Right renal pelvis (tissue), 4 donors: Measurements from ENCODE around the gene APMAP. TPM values are rescaled to one million over a fixed set of nuclear protein-coding genes. Genes with fewer than 3 reads are reported as not detected.
"Not testable (repeated sequence)": the region's sequence is repeated elsewhere in the genome, so short reads cannot be mapped to it uniquely, and the experiment has no call there.

Experiments
- DNase-seq, 4 donors: peaks; one replicate each; pipeline ENCODE4 v3.0.0-alpha.2; 2013; ENCODE audit warnings: low read depth in 4 of 4, low spot score in 3 of 4, missing footprints in 1 of 4
- polyA plus RNA-seq, 4 donors: library from polyadenylated mRNA; unstranded; fragments of 120-200 nt; gene quantifications; one replicate each; pipeline ENCODE4 v1.2.1, GENCODE V29; 2013; ENCODE audit not compliant: insufficient read length in 4 of 4

APMAP gene
- polyA plus RNA-seq, 4 donors, result 95.8 to 113 (median 109) TPM

DNA sequence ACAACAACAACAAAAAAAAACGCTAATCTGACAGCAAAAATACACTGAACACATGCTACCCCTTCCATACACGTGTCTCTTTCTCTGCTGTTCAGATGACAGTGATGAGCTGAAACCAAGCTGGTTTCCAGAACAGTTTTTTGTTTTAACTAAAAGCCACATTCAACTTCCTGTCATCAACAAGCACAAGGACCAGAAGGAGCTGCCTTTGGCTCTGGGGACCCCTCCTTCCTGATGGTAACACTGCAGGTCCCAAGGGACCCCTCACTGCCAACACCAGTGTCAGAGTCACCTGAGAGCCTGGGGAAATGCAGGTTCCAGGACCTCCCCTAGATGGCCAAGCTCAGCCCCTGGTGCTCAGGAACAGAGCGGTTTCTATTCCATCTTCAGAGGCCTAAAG lies 37.5 kb downstream of the APMAP start:
- DNase-seq, result no peak

DNA sequence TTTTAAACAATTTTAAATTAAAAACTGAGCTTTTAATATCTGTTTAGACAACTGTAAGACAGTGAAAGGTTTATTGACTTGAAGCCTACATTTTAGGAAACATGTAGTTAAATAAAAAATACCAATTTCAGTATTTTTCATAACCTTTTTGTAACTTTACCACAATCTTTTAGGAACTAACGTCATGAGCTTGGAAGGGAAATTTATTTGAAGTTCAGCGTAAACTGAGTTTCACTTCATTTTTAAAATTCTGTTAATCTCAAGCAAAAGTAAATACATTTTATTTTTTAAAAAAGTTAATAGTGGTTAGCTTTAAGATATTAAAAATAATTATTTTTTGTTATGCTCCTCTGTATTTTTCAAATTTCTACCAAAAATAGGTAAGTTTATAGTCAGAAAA lies 38.0 kb downstream of the APMAP start:
- DNase-seq, result no peak

DNA sequence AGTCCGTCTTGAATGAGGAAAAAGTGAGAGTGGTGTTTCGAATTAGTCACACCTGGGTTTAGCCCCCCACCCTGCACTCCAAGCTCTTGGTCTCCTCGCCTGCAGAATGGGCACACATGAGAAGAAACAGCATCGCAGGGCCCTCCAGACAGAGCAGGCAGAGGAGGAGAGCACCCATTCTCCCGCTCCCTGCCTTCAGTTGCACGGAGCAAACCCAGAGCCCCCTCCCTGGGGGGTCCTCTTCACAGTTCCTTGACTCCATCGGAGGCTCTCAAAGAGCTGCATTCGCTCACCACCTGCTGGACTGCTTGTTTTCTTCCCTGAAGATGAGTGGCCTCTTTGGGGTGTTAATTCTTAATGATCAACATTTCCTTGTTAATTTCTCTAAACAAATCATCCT lies 38.4 kb downstream of the APMAP start:
- no peak for DNase-seq

DNA sequence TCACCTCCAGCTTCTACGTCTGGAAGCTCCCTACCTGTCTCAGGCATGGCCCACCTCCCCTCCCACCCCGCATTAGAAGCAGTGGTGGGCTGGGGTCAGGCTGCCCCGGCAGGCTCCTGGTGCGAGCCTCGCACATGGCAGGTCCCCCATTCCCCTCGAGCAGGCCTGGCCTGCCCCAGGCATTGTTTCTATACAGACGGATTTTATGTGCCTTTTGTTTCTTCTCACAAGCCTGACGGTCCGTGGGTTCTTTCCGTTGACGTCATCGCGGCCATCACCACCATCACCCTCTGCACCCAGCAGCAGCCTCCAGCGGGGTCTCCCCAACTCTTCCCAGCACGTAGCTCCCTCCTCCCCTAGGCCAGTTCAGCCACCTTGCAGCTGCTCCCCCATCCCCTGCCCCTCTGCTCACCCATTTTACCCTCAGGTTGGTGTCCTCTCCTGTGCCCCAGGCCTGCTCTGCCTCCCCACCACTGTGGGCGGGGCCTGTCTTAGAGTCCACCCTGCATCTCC lies 38.9 kb downstream of the APMAP start:
- no peak for DNase-seq

DNA sequence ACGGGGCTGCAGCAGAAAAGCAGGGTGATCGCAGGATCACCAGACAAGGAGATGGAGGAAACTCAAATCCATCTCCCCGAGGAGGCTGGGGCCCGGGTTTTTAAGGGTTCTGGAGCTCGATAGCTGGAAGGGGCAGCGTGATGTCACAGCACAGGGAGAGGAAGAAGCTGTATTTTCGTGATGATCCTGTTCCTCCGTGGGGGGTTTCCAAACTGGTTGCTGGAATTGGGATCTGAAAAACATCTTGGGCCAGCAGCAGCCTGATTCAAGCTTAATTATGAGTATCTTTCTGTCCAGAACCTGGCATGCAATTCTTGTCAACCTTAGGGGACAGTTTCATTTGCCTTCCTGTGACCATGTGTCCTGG lies 39.4 kb downstream of the APMAP start:
- DNase-seq, result no peak

DNA sequence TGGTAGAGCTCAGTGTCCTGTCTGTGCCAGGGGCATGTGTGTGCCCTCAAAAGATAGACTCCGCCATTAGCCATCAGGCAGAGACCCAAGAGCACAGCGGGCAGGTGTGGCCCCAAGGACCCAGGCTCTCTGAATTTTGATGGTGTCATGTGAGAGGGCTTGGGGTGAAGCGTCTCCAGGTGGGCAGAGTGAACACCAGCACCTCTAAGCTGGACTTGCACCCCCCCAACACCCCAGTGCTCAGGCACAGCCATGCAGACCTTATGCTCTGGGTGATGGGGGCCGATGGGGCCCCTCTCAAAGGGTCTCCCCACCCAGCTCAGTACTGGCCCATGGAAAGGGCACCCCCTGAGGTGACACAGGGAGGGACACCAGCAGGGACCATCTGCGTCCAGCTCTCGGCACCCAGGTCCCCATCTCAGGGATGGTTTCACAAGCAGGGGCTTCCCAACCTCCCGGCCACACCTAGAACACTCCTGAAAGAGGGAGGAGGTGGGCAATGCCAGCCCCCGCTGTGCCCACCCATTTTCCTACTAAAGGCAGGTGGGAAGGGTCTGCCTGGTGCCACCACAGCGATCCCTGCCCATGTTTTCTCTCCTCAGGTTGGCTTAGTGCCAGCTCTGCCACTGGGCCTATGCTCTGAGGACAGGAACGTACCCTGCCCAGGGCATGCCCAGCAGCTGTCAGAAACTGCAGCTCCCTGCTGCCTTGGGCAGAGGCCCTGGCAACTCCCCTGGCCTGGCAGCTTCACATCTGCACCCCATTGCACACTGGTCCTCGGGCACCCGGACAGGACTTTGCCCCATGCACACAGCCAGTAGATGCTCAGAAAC lies 40.0 kb downstream of the APMAP start:
- DNase-seq, result no peak

DNA sequence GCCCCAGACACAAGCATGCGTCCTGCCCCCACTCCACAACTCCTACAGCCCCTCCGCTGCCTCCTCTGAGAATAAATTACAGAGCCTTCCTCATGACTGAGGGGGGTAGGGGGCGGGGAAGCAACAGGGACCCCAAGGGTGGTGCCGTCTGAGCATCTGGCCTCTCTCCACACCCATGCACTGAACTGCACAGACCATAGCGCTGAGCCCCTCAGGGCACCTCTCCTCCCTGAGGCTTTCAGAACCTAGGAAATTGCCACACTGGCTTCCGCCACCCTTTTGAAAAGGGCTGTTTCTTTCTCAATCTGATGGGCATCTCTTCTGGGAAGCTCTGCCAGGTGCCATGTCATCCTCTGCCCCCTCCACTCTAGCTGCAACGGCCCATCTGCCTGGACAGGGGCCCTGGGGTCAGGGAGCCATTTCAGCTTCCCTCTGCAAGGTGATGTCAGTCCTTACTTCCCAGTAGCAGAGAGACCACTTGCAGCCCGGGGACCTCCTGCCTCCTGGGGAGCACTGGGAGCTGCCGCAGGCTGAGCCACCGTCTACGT lies 40.9 kb downstream of the APMAP start:
- DNase-seq, result no peak

DNA sequence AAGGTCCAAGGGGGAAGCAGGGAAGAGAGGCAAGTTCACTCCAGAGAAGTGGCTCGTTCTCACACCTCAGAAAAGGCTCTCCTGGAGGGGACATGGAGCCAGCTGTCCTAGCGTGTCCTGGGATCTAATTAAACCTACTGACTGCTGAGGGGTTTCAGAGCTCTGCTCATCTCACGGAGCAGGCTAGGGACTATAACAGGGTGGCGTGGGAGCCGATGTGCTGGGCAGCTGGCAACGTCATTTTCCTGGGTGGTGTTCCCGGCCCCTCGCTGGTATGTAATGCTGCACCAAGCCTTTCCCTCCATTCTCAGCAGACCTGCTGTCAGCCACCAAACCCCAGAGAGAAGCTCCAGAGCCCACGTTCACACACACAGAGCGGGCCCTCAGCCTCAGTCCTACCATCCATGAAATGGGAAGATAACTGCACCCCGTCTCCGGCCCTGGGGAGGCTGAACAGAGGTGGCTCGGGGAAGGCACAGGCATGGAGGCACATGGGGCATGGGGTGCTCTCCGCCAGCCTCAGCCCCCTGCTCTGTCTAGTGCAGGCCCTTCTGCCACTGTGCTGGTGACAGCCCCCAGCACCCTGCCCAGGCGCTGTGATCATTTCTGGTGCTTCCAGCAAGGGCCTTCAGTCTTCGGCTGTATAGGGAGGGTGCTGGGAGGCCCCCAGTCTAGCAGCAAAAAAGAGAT lies 41.6 kb downstream of the APMAP start:
- DNase-seq, result no peak

DNA sequence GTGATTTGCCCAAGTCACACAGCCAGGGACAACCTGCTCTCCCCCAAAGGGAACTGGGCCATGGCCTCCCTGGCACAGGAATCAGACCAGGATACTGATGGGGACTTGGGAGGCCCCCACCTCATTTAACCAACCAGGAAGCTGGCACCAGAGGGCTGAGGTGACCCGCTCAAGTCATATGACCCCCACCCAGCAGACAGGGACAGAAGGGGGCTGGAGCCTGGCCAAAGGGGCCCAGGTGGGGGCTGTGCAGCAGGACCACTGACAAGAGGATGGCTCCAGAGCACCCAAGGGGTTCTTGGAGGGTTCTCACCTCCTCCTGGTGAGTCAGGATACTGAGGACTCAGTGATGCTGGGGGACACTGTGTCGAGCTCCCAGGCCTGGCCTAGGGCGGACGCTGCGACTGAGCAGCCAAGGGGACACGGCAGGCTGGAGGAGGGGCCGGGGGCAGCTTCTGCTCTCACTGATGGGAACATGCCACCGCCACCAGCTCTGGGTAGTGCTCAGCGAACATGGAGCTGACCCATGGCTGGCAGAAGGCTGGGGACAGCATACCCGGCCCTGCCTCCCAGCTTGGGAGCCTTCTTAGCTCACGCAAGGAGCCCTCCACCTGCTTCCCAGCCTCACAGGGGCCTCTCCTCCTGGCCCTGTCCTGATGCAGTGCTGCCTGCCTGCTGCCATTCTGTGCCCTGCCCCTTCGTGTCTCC lies 42.3 kb downstream of the APMAP start:
- no peak for DNase-seq

DNA sequence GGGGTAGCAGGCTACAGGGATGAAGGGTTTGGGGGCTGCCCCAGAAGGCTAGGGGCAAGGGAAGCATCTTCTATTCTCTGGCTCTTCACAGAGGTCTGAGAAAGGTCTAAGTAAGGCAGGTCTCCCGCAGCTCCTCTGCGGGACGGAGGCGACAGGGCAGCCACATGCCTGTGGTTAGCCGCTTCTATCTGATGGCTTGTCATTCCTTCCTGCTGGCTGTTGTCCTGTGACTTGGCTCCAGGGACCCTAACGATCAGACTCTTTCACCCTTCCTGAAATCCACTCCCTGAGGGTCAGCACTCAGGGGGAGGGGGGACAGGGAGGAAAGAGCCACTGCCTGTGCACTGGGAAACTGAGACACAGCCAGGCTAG lies 42.8 kb downstream of the APMAP start:
- no peak for DNase-seq

DNA sequence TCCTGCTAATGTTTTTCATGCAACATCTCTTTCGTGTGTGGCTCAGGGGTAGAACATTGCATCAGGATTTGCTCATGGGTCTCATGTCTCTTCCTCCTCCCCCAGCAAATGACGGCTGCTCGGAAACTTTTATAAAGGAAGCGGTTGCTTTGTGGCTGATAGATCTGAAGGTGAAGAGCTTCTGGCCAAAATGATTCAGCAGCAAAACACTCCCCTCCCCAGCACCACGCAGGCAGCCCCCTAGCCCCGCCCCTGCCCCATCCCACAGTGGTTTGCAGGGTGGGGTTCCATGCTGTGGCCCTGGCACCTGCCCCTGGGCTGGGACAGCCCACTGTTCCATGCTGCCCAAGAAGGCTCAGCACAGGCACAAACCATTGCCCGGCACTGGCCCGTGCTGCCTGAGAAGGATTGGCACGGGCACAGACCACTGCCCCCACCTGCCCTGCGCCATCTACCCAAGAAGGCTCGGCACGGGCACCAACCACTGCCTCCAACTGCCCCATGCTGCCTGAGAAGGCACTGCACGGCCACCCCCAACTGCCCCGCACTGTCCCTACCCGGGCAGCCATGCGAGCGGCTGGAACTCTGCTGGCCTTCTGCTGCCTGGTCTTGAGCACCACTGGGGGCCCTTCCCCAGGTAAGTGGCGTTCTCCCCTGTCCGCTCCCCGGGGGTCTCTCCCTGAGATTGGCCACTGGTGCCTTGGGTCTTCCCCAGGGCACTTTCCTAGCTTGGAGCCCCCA lies 43.4 kb downstream of the APMAP start, which contains the start of gene CST7:
TSS of gene CST7 (plus strand) at position 331 of the 741 bp plus-strand sequence. CDS start at position 568, 237 bp downstream.
- DNase-seq, result no peak

DNA sequence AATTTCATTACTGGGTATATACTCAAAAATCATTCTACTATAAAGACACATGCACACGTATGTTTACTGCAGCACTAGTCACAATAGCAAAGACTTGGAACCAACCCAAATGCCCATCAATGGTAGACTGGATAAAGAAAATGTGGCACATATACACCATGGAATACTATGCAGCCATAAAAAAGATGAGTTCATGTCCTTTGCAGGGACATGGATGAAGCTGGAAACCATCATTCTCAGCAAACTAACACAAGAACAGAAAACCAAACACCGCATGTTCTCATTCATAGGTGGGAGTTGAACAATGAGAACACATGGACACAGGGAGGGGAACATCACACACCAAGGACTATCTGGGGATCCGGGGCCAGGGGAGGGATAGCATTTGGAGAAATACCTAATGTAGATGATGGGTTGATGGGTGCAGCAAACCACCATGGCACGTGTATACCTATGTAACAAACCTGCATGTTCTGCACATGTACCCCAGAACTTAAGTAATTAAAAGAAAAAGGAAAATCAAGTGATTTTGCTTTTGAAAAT lies 44.1 kb downstream of the APMAP start:
- DNase-seq, result not testable (repeated sequence)

DNA sequence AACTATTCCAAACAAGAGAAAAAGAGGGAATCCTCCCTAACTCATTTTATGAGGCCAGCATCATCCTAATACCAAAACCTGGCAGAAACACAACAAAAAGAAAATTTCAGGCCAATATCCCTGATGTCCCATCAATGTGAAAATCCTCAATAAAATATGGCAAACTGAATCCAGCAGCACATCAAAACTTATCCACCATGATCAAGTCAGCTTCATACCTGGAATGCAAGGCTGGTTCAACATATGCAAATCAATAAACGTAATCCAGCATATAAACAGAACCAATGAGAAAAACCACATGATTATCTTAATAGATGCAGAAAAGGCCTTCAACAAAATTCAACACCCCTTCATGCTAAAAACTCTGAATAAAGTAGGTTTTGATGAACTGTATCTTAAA lies 46.2 kb downstream of the APMAP start:
- not testable (repeated sequence) for DNase-seq

DNA sequence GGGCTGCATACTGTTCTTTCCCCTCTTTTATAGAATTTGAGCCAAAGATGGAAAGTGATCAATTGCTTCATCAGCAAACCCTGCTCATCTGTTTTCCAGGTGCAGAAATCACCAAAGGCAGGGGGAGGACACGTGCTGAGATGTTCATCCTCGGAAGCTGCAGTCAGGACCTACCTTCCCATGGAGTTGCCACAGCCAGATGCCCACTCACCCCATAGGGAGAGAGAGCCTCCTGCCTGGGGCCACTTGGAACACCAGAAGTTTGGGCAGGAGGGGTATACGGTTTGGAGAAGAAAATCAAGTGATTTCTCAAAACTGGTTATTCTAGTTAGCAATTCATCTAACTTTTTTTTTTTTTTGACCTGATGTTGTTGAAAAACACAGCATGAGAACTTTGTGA lies 48.8 kb downstream of the APMAP start:
- DNase-seq, result no peak

DNA sequence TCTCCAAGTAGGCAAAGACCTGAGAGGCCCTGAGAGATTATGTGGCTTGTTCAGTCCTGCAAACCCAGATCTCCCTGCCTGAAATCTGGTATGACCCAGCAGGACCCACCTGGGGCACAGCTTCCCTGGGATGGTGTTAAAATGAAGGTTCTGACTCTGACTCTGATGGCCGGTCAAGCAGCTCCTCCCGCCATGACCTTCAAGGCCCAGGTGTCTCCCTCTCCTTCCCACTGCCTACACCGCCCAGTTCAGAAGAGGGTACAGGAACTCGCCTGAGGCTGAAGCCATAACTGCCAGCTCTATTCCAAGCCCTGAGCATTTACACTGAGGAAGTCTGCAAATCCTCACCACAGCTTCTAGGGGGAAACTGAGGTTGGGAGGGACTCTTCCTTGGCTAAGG lies 49.4 kb downstream of the APMAP start:
- no peak for DNase-seq

DNA sequence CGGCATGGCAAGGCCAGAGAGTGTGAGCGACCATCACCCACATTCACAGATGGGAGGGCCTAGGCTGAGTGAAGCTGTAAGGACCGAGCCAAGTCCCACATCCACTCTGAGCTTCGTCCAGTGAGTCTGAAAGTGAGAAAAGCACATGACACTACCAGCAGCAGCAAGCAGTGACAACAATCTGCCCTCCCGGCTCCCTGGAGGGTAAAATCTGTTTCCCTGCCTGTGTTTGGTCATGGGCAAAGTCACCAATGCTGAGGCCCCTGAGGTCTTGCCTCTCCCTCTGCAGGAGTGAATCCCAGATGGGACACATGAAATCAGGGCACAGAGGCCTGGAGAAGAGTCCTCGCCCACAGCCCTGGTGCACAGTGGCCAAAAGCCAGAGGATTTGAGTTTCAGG lies 49.9 kb downstream of the APMAP start:
- DNase-seq, result no peak

DNA sequence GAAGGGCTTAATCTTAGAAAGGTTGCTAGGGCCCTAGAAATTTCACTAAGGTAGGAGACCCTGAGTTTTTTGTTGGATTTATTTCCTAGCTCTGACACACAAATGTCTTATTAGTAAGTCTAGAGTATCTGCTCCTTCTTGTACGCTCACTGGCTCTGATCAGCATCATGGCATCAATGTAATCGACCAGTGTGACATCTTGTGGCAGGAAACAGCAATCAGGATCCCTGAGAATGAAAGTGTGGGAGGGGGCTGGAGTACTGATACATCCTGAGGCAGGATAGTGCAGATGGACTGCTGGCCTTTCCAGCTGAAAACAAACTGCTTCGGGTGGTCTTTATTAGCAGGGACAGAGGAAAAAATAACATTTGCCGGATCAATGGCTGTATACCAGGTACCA lies 53.5 kb downstream of the APMAP start:
- no peak for DNase-seq

DNA sequence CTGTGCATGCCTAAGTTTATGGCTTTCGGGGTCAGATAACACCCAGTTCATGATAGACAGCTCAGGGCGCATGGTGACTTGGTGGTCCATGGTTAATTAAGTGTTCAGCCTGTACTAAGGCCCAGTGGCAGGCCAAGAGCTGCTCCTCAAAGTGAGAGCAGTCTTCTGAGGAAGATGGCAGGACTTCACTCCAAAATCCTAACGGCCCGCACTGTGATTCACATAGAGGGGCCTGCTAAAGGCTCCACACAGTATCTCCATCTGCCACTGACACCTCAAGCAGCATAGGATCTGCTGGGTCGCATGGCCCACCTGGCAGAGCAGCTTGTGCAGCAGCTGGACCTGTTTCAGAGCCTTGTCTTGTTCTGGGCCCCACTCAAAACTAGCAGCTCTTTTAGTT lies 54.1 kb downstream of the APMAP start:
- no peak for DNase-seq

DNA sequence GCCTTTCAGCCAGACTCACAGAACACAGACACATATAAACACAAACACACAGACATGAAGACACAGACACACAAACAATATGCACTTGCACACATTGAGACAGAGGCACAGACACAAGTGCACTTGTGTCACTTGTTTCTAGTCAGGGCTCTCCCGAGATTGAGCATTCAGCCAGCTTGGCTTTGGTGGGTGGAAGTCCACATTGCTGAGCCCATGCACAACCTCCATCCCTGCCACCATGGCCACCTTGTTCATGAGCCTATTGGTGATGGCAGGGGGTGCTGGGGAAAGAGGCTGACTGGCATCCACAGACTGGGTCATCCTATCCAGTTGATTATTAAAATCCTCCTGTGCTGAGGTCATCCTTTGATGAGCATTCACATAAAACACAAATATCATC lies 55.0 kb downstream of the APMAP start:
- no peak for DNase-seq
